ENCODE data around the gene SNRPN. TPM values are rescaled to one million over a fixed set of nuclear protein-coding genes. Genes with fewer than 3 reads are reported as not detected.

SNRPN gene
- total RNA-seq, 2 experiments from 2014 or later = 80.9 to 89.7 TPM

DNA sequence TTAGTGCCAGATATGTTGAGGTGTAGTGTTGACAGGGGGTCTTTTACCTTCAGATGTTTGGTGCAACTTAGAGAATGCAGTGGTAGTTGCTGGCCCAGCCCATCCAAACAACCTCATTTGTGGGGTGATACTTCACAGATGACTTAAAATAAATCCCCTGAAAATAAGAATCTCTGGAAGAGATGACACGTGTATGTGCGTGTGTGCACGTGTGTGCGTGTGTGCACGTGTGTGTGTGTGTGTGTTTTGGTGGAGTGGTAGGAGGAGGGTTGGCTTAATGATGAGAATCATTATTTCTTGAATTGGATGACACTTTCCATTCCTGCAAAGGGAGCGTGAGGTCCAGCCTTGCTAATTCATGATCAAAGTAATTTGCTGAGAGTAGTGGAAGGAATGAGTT is 31.9 kb downstream of the SNRPN start:
- POLR2A ChIA-PET = no interaction called here
- DNase-seq = no peak
- Mint-ChIP-seq H3K4me3 (no peak overlapping the region), H3K27me3 (no peaks in the 10 kb centered on the region), H3K36me3 (peaks cover 64% of the 10 kb centered on the region), H3K4me1 (no peaks in the 10 kb centered on the region), H3K27ac (no peak overlapping the region), H3K9me3 (peaks cover 27% of the 10 kb centered on the region)
- ATAC-seq (ENCODE audit: low read depth) = no peak

DNA sequence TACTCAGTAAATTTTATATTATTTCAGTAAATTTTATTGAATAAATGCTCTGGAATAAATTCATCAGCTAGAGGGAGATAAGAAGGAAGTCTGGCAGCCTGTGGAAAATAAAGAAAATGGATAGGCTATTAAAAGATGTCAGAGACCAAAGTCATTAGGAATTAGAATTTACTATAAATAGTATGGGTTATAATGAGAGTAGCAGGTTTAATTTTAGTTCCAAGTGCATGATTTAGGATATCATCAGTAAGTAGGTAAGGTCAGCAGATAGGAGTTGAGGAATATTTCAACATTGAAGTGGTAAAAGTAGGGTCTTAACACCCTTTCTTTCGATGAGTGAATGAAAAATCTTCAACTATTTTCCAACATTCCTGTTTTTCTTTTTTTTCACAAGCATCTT is 64.6 kb downstream of the SNRPN start:
- no peak for DNase-seq
- no peak overlapping the region for H3K27ac Mint-ChIP-seq
- H3K36me3 Mint-ChIP-seq = peaks cover 35% of the 10 kb centered on the region
- H3K27me3 Mint-ChIP-seq = no peaks in the 10 kb centered on the region
- no peak overlapping the region for H3K4me3 Mint-ChIP-seq
- no peaks in the 10 kb centered on the region for H3K4me1 Mint-ChIP-seq
- H3K9me3 Mint-ChIP-seq = peaks cover 34% of the 10 kb centered on the region
- POLR2A ChIA-PET = no interaction called here
- no peak for ATAC-seq (ENCODE audit: low read depth)

- Mint-ChIP-seq H3K4me1 (no peaks in the 10 kb centered on the region), H3K9me3 (peaks cover 39% of the 10 kb centered on the region), H3K36me3 (peaks cover 44% of the 10 kb centered on the region), H3K27me3 (no peaks in the 10 kb centered on the region), H3K4me3 (no peak overlapping the region), H3K27ac (no peak overlapping the region)
- POLR2A ChIA-PET = no interaction called here
- ATAC-seq (ENCODE audit: low read depth) (no peak), DNase-seq (no peak)
Measured at GRCh38 chr15:25022233-25022632, 67.4 kb downstream of the SNRPN start.

Other genes with a start within 250 kb of the SNRPN start
- 10 to 100 TPM; 21.6 to 27.3 TPM for gene SNURF, start within 50 bp of the SNRPN start, total RNA-seq

Measured in activated naive CD8-positive, alpha-beta T cell treated with anti-CD3 and anti-CD28 coated beads, Interleukin-2, amount 10 ng/mL, durations not matched to agents 7 days and 5 days (primary cell).